Neural progenitor cell (in vitro differentiated cells): ENCODE measurements around the gene MGMT. TPM values are rescaled to one million over a fixed set of nuclear protein-coding genes. Genes with fewer than 3 reads are reported as not detected.

ENCODE experiments used
- DNase-seq: peaks from one replicate; pipeline ENCODE4 v3.0.0-alpha.2; 2016; ENCODE audit warnings: low spot score
- H2AFZ ChIP-seq: fragments of 200-600 bp; sonication (generic); replicated peaks from 2 replicates; pipeline ENCODE4 v1.6.1; 2016; ENCODE audit warnings: antibody characterized with exemption
- H3F3A ChIP-seq: fragments of 200-600 bp; sonication (generic); 2 replicates; pipeline ENCODE4 v1.6.1; 2016; ENCODE audit warnings: antibody characterized with exemption, low read depth
- H3K27ac ChIP-seq: fragments of 200-600 bp; sonication (generic); 2 replicates; pipeline ENCODE4 v1.5.1; 2016; ENCODE audit warnings: mild to moderate bottlenecking
- H3K27me3 ChIP-seq: fragments of 200-600 bp; sonication (generic); 2 replicates; pipeline ENCODE4 v1.6.1; 2016; ENCODE audit warnings: mild to moderate bottlenecking, moderate library complexity
- H3K36me3 ChIP-seq: fragments of 200-600 bp; sonication (generic); 2 replicates; pipeline ENCODE4 v1.5.1; 2016
- H3K4me1 ChIP-seq: fragments of 200-600 bp; sonication (generic); 2 replicates; pipeline ENCODE4 v1.6.1; 2016; ENCODE audit warnings: mixed run types
- H3K4me2 ChIP-seq: fragments of 200-600 bp; sonication (generic); 2 replicates; pipeline ENCODE4 v1.6.1; 2016
- H3K4me3 ChIP-seq: fragments of 200-600 bp; sonication (generic); 2 replicates; pipeline ENCODE4 v1.5.1; 2016
- H3K79me2 ChIP-seq: fragments of 200-600 bp; sonication (generic); 2 replicates; pipeline ENCODE4 v1.6.1; 2016; ENCODE audit warnings: low read depth
- H3K9ac ChIP-seq: fragments of 200-600 bp; sonication (generic); 2 replicates; pipeline ENCODE4 v1.6.1; 2016
- H3K9me3 ChIP-seq: fragments of 200-600 bp; sonication (generic); 2 replicates; pipeline ENCODE4 v1.5.1; 2016; ENCODE audit warnings: low read depth
- H4K20me1 ChIP-seq: fragments of 200-600 bp; sonication (generic); 2 replicates; pipeline ENCODE4 v1.6.1; 2016; ENCODE audit warnings: low read depth
- H3K27ac Mint-ChIP-seq: 3 replicates; pipeline ENCODE4 v1.8.0; 2021; ENCODE audit warnings: mixed read lengths
- H3K27me3 Mint-ChIP-seq: 2 replicates; pipeline ENCODE4 v1.8.0; 2022; ENCODE audit warnings: low read depth, mild to moderate bottlenecking, inconsistent platforms, moderate library complexity, mixed read lengths; ENCODE audit not compliant: insufficient read depth
- H3K36me3 Mint-ChIP-seq: 3 replicates; pipeline ENCODE4 v1.8.0; 2021; ENCODE audit warnings: mixed read lengths
- H3K4me1 Mint-ChIP-seq: 3 replicates; pipeline ENCODE4 v1.8.0; 2021; ENCODE audit warnings: mixed read lengths
- H3K4me3 Mint-ChIP-seq: 3 replicates; pipeline ENCODE4 v1.8.0; 2021; ENCODE audit warnings: mild to moderate bottlenecking, moderate library complexity, mixed read lengths
- H3K9me3 Mint-ChIP-seq: 3 replicates; pipeline ENCODE4 v1.8.0; 2020; ENCODE audit warnings: mixed read lengths
- EZH2 ChIP-seq: fragments of 200-600 bp; sonication (generic); IDR thresholded peaks from 2 replicates; pipeline ENCODE4 v1.6.1; 2017; ENCODE audit warnings: antibody characterized with exemption, mild to moderate bottlenecking, moderate library complexity
- EZH2phosphoT487 ChIP-seq: fragments of 200-600 bp; sonication (generic); IDR thresholded peaks from 2 replicates; pipeline ENCODE4 v1.6.1; 2017; ENCODE audit warnings: antibody characterized with exemption
- total RNA-seq: library from RNA; depleted of rRNA; stranded (reverse); fragments of >200 nt; gene quantifications from 2 replicates; pipeline ENCODE4 v1.2.3, GENCODE V29; 2015; ENCODE audit warnings: low replicate concordance
- TF ChIP-seq, protein P1 (sequence below): fragments of 200-600 bp; sonication (generic); IDR thresholded peaks from 2 replicates; pipeline ENCODE4 v1.5.1; 2017; ENCODE audit warnings: antibody characterized with exemption, mild to moderate bottlenecking

Gene MGMT
- total RNA-seq, 1 donor from 2014 or later: 17.5 TPM

DNA sequence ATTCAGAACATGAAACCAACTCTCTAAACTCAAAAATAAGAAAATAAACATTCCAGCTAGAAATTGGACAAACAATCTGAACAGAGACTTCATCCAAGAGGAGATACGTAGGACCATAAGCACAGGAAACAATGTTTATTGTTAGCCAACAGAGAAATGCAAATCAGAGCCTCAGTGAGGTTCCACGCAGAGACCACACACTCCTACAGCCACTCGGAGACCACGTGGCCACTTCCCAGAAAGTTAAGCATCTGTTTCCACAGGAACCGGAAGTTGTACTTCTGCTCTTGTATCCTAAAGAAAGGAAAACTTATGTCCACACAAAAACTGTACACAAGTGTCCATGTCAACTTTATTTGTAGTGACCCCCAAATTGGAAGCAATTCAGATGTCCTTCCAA lies 214.8 kb downstream of the MGMT start:
- no peak overlapping the region for H3K4me3 ChIP-seq

DNA sequence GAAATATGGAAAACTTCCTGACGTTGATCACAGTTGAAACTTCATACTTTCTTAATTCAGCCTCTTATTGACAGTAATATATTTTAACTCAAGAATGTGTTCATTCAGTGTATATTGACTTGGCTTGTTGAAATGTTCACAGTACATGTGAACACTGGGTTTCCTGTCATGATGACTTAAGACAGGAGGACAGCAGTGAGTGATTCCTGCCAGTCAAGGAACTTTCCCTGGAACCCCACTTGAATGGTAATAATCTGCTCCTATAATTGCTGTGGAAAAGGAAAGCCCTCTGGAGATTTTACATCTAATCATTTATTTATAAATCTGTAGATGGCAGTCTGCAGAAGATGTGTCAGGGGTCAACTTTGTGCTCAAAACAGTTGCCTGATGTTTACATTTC lies 216.5 kb downstream of the MGMT start:
- no peaks in the 10 kb centered on the region for H3K36me3 Mint-ChIP-seq
- Histone ChIP-seq H4K20me1 (no peaks in the 10 kb centered on the region), H3K4me3 (no peak overlapping the region), H3K9me3 (no peaks in the 10 kb centered on the region), H3K79me2 (no peaks in the 10 kb centered on the region), H3K36me3 (no peaks in the 10 kb centered on the region), H3F3A (no peaks in the 10 kb centered on the region), H3K9ac (no peak overlapping the region), H3K27ac (no peak overlapping the region), H2AFZ (no peak overlapping the region), H3K27me3 (no peaks in the 10 kb centered on the region), H3K4me2 (no peak overlapping the region), H3K4me1 (no peaks in the 10 kb centered on the region)
- TF ChIP-seq, protein P1, sequence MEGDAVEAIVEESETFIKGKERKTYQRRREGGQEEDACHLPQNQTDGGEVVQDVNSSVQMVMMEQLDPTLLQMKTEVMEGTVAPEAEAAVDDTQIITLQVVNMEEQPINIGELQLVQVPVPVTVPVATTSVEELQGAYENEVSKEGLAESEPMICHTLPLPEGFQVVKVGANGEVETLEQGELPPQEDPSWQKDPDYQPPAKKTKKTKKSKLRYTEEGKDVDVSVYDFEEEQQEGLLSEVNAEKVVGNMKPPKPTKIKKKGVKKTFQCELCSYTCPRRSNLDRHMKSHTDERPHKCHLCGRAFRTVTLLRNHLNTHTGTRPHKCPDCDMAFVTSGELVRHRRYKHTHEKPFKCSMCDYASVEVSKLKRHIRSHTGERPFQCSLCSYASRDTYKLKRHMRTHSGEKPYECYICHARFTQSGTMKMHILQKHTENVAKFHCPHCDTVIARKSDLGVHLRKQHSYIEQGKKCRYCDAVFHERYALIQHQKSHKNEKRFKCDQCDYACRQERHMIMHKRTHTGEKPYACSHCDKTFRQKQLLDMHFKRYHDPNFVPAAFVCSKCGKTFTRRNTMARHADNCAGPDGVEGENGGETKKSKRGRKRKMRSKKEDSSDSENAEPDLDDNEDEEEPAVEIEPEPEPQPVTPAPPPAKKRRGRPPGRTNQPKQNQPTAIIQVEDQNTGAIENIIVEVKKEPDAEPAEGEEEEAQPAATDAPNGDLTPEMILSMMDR: no peak
- no peak for TF ChIP-seq EZH2phosphoT487
- TF ChIP-seq EZH2: no peak
- H3K4me1 Mint-ChIP-seq: no peaks in the 10 kb centered on the region
- no peak overlapping the region for H3K4me3 Mint-ChIP-seq
- H3K27ac Mint-ChIP-seq: no peak overlapping the region
- H3K9me3 Mint-ChIP-seq: peaks cover 3% of the 10 kb centered on the region
- H3K27me3 Mint-ChIP-seq: peaks cover 4% of the 10 kb centered on the region
- no peak for DNase-seq

More for the DNA sequence above, 214.8 kb downstream of the MGMT start:
- H3K4me1 ChIP-seq: no peaks in the 10 kb centered on the region
- H3K36me3 ChIP-seq: no peaks in the 10 kb centered on the region
- no peaks in the 10 kb centered on the region for H3F3A ChIP-seq
- Mint-ChIP-seq H3K9me3 (peaks cover 3% of the 10 kb centered on the region), H3K36me3 (no peaks in the 10 kb centered on the region), H3K4me1 (no peaks in the 10 kb centered on the region), H3K4me3 (no peak overlapping the region), H3K27me3 (peaks cover 6% of the 10 kb centered on the region), H3K27ac (no peak overlapping the region)
- H4K20me1 ChIP-seq: no peaks in the 10 kb centered on the region
- H3K4me2 ChIP-seq: no peak overlapping the region
- H3K27ac ChIP-seq: no peak overlapping the region
- H2AFZ ChIP-seq: no peak overlapping the region
- no peaks in the 10 kb centered on the region for H3K27me3 ChIP-seq
- TF ChIP-seq, protein P1: no peak
- TF ChIP-seq EZH2phosphoT487: no peak
- DNase-seq: no peak
- no peaks in the 10 kb centered on the region for H3K79me2 ChIP-seq
- H3K9me3 ChIP-seq: no peaks in the 10 kb centered on the region
- H3K9ac ChIP-seq: no peak overlapping the region

- Mint-ChIP-seq H3K9me3 (peaks cover 3% of the 10 kb centered on the region), H3K27ac (no peak overlapping the region), H3K27me3 (peaks cover 2% of the 10 kb centered on the region), H3K4me3 (no peak overlapping the region), H3K4me1 (no peaks in the 10 kb centered on the region), H3K36me3 (no peaks in the 10 kb centered on the region)
- Histone ChIP-seq H3K4me2 (no peak overlapping the region), H3F3A (no peaks in the 10 kb centered on the region), H3K27ac (no peak overlapping the region), H3K36me3 (no peaks in the 10 kb centered on the region), H3K27me3 (no peaks in the 10 kb centered on the region), H4K20me1 (no peaks in the 10 kb centered on the region), H2AFZ (no peak overlapping the region), H3K9ac (no peak overlapping the region), H3K4me1 (no peaks in the 10 kb centered on the region), H3K79me2 (no peaks in the 10 kb centered on the region), H3K4me3 (no peak overlapping the region), H3K9me3 (no peaks in the 10 kb centered on the region)
- no peak for DNase-seq
- TF ChIP-seq EZH2 (no peak), EZH2phosphoT487 (no peak)
- TF ChIP-seq, protein P1: no peak
Measured at GRCh38 chr10:129683920-129684319, 216.9 kb downstream of the MGMT start.

GRCh38 chr10:129685271-129685670 lies 218.2 kb downstream of the MGMT start:
- TF ChIP-seq, protein P1: no peak
- TF ChIP-seq EZH2: no peak
- no peak for TF ChIP-seq EZH2phosphoT487
- H2AFZ ChIP-seq: no peak overlapping the region
- no peak overlapping the region for H3K27ac Mint-ChIP-seq
- no peaks in the 10 kb centered on the region for H3K36me3 Mint-ChIP-seq
- H3K9ac ChIP-seq: no peak overlapping the region
- H3K4me3 Mint-ChIP-seq: no peak overlapping the region
- H3K4me1 ChIP-seq: no peaks in the 10 kb centered on the region
- H3K27me3 Mint-ChIP-seq: peaks cover 2% of the 10 kb centered on the region
- H3K4me1 Mint-ChIP-seq: no peaks in the 10 kb centered on the region
- H3F3A ChIP-seq: no peaks in the 10 kb centered on the region
- DNase-seq: no peak
- no peaks in the 10 kb centered on the region for H3K36me3 ChIP-seq
- no peak overlapping the region for H3K4me2 ChIP-seq
- no peaks in the 10 kb centered on the region for H3K79me2 ChIP-seq
- no peaks in the 10 kb centered on the region for H3K9me3 Mint-ChIP-seq
- no peak overlapping the region for H3K27ac ChIP-seq
- H3K4me3 ChIP-seq: no peak overlapping the region
- no peaks in the 10 kb centered on the region for H4K20me1 ChIP-seq
- H3K9me3 ChIP-seq: no peaks in the 10 kb centered on the region
- H3K27me3 ChIP-seq: no peaks in the 10 kb centered on the region
